Stimulated activated naive CD8-positive, alpha-beta T cell treated with anti-CD3 and anti-CD28 coated beads, Interleukin-15, amount 100 ng/mL, for 72 hours (primary cell): ENCODE data around the gene SKIL.

Experiments used
- ATAC-seq: fragments of 150-1000 bp; cut with Tn5 transposase; 2 replicates; pipeline ENCODE4 v1.10.0; 2021; ENCODE audit warnings: mild to moderate bottlenecking, moderate library complexity
- DNase-seq, 2 donors: peaks; one replicate each; pipeline ENCODE4 v3.0.0; 2021 to 2022
- H3K27ac Mint-ChIP-seq, 2 donors: one replicate each; pipeline ENCODE4 v1.8.0; 2022; ENCODE audit warnings: mild to moderate bottlenecking in 2 of 2, mixed read lengths in 2 of 2, moderate library complexity in 2 of 2
- H3K27me3 Mint-ChIP-seq: one replicate; pipeline ENCODE4 v1.8.0; 2022; ENCODE audit warnings: mixed read lengths
- H3K4me1 Mint-ChIP-seq: one replicate; pipeline ENCODE4 v1.8.0; 2022; ENCODE audit warnings: mild to moderate bottlenecking, mixed read lengths
- H3K4me3 Mint-ChIP-seq, 2 donors: one replicate each; pipeline ENCODE4 v1.8.0; 2022; ENCODE audit warnings: mild to moderate bottlenecking in 2 of 2, mixed read lengths in 2 of 2, moderate library complexity in 1 of 2
- H3K9me3 Mint-ChIP-seq, 2 donors: one replicate each; pipeline ENCODE4 v1.8.0; 2022; ENCODE audit warnings: mixed read lengths in 2 of 2

Gene SKIL

DNA sequence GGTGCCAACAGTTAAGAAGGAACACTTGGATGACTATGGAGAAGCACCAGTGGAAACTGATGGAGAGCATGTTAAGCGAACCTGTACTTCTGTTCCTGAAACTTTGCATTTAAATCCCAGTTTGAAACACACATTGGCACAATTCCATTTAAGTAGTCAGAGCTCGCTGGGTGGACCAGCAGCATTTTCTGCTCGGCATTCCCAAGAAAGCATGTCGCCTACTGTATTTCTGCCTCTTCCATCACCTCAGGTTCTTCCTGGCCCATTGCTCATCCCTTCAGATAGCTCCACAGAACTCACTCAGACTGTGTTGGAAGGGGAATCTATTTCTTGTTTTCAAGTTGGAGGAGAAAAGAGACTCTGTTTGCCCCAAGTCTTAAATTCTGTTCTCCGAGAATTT is 3.0 kb downstream of the SKIL start:
- no peak overlapping the region for H3K4me3 Mint-ChIP-seq
- H3K27me3 Mint-ChIP-seq, result peaks cover 1% of the 10 kb centered on the region
- H3K27ac Mint-ChIP-seq, result no peak overlapping the region

DNA sequence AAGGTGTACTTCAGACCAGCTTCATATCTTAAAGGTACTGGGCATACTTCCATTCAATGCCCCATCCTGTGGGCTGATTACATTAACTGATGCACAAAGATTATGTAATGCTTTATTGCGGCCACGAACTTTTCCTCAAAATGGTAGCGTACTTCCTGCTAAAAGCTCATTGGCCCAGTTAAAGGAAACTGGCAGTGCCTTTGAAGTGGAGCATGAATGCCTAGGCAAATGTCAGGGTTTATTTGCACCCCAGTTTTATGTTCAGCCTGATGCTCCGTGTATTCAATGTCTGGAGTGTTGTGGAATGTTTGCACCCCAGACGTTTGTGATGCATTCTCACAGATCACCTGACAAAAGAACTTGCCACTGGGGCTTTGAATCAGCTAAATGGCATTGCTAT is 3.4 kb downstream of the SKIL start:
- H3K27me3 Mint-ChIP-seq, result no peaks in the 10 kb centered on the region

More for the DNA sequence above, 3.0 kb downstream of the SKIL start:
- no peaks in the 10 kb centered on the region for H3K9me3 Mint-ChIP-seq
- ATAC-seq (no peak), DNase-seq (no peak)
- peaks cover 50% of the 10 kb centered on the region for H3K4me1 Mint-ChIP-seq

DNA sequence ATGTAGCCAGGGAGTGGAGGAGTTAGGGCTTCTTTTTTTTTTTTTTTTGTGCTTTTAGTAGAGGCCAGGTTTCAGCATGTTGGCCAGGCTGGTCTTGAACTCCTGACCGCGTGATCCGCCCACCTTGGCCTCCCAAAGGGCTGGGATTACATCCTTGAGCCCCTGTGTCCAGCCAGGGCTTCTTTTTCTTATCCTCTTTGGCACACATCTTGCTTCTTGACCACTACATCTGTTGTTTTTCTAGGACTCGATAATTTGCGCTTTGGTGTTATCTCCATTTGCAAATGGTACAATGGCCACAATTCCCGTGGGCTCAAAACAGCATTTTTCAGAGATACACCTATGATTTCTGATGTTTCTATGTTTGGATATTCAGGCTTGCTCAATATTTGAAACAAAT is 4.2 kb downstream of the SKIL start:
- H3K9me3 Mint-ChIP-seq, result no peaks in the 10 kb centered on the region
- peaks cover 39% of the 10 kb centered on the region for H3K4me1 Mint-ChIP-seq
- H3K27me3 Mint-ChIP-seq, result no peaks in the 10 kb centered on the region
- no peak overlapping the region for H3K27ac Mint-ChIP-seq
- peak overlapping the region in 1 of 2 donors; percentile 22 for H3K4me3 Mint-ChIP-seq
- DNase-seq (no peak), ATAC-seq (no peak)

More for the DNA sequence above, 3.4 kb downstream of the SKIL start:
- Mint-ChIP-seq H3K27ac (no peak overlapping the region), H3K4me1 (peaks cover 45% of the 10 kb centered on the region), H3K9me3 (no peaks in the 10 kb centered on the region), H3K4me3 (no peak overlapping the region)
- no peak for DNase-seq
- no peak for ATAC-seq

DNA sequence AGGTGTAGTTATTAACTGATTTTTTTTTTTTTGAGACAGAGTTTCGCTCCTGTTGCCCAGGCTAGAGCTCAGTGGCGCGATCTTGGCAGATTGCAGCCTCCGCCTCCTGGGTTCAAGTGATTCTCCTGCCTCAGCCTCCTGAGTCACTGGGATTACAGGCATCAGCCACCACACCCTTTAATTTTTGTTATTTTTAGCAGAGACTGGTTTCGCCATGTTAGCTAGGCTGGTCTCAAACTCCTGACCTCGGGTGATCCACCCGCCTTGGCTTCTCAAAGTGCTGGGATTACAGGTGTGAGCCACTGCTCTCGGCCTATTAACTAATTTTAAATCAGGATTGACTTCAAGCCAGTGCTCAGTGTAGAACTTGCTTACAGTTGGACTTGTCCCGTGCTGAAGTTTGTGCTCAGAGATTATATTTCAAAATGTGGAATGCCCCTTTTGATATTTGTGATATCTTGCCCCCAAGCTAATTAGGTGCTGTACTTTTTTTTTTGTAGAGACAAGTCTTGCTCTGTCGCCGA is 6.0 kb downstream of the SKIL start:
- H3K27ac Mint-ChIP-seq, result no peak overlapping the region
- ATAC-seq (no peak), DNase-seq (no peak)
- H3K4me1 Mint-ChIP-seq, result peaks cover 39% of the 10 kb centered on the region
- H3K27me3 Mint-ChIP-seq, result no peaks in the 10 kb centered on the region
- H3K4me3 Mint-ChIP-seq, result no peak overlapping the region
- no peaks in the 10 kb centered on the region for H3K9me3 Mint-ChIP-seq

DNA sequence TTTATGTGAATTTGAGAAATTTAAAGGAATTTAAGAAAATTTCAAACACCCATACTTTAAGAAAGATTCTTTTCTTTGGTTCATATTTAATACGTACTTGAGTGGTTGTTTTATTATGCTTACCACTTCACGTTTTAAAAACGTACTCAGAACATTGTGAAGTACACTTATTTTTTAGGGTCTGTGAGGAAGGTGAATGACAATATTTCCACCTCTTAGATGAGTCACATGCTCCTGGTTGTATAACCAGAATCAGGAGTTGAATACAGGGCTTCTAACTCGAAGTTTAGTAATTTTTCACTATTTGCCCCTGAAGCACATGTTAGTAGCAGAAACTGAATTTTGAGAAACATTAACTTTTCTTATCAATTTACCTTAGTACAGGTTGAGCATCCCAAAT is 7.5 kb downstream of the SKIL start:
- Mint-ChIP-seq H3K4me1 (peaks cover 33% of the 10 kb centered on the region), H3K4me3 (peak overlapping the region in 1 of 2 donors; percentile 5), H3K27me3 (no peaks in the 10 kb centered on the region), H3K27ac (no peak overlapping the region), H3K9me3 (no peaks in the 10 kb centered on the region)
- ATAC-seq (no peak), DNase-seq (no peak)

DNA sequence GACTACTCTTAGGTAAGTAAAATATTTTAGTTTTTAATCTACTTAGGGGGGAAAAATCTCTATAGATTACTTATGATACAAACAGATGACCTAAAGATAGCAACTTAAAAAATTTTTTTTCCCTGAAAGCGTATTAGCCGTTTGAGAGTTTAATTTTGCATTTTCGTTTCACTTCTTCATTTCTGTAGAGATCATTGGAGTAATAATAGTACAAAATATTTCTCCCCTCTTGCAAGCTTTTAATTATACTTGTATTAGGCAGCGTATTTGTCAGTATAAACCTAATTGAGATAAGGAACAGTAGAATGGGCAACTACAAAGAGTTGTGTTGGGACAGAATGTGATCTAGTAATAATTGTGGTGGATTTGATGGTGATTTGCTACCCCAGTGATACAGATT is 10.3 kb downstream of the SKIL start:
- Mint-ChIP-seq H3K4me1 (peaks cover 18% of the 10 kb centered on the region), H3K27me3 (no peaks in the 10 kb centered on the region), H3K27ac (no peak overlapping the region), H3K9me3 (no peaks in the 10 kb centered on the region), H3K4me3 (no peak overlapping the region)
- no peak for ATAC-seq
- no peak for DNase-seq

DNA sequence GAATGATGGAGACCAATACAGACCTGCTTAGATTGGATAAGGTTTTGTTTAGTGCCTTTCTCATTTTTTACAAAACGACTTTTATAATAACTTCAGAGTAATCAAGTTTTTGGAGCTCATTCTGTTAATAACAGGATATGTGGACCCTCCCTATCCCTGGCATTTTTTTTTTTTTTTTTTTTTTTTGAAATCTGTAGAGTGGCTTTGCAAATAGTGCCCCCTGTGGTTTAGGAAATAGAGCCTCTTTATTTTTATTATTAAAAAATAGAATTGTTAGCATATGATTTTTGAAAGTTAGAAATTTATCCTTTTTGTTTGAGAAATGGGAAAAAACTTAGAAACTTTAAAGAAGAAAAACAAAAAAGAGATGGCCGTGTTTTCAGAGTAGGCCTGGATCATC is 11.4 kb downstream of the SKIL start:
- ATAC-seq (no peak), DNase-seq (no peak)
- H3K27ac Mint-ChIP-seq, result no peak overlapping the region
- no peaks in the 10 kb centered on the region for H3K9me3 Mint-ChIP-seq
- H3K4me1 Mint-ChIP-seq, result peaks cover 16% of the 10 kb centered on the region
- H3K4me3 Mint-ChIP-seq, result no peak overlapping the region
- no peaks in the 10 kb centered on the region for H3K27me3 Mint-ChIP-seq

DNA sequence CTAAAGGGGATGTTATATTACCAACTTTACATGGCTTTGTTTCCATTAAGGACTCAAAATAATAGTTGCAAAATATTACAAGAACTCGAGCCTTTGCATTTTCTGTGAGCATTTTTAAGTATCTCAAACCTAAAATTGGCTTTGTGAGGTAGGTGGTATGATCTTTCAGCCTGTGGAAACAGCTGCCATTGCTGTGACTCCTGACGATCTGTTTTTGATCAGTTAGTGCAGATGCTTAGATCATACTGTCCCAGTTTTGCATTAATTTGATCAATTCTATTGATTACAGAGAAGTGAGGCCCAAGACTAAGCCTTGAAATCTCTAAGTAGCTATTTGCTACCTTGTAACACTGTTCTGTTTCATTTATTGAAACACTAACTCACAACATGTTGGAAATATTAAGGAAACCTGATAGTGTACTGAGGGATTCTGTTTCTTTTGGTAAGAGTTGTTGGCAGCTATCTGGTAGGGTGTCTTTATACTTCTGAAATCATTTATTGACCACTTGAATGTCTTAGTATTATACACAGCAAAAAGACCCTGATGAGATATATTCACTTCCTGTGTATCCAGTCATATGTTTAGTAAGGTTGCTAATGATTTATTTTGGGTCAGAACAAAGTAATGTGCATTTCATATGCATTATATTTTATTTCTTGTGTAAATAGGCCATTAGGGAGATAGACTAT is 14.8 kb downstream of the SKIL start:
- H3K9me3 Mint-ChIP-seq, result no peaks in the 10 kb centered on the region
- DNase-seq, result no peak
- H3K27ac Mint-ChIP-seq, result no peak overlapping the region
- H3K4me3 Mint-ChIP-seq, result no peak overlapping the region
- no peaks in the 10 kb centered on the region for H3K27me3 Mint-ChIP-seq
- peaks cover 9% of the 10 kb centered on the region for H3K4me1 Mint-ChIP-seq
- no peak for ATAC-seq

DNA sequence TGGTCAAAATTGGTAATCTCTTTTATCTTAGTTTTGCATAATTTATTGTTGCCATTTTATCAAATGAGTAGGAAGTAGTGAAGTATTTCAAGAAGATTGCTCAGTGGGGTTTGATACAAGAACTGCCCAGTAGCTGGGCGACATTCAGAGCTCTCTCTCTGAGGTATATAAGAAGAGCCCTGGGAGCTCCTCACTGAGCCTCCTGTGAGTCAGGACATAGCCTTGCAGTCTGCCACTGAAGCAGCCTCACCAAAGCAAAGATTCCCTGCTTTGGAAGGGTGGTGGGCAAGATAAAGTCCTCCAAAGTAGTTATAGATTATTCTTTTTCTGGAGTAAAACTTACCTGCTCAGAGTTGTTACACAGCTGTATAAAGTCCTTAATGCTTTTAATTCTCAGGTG is 26.1 kb downstream of the SKIL start:
- H3K27ac Mint-ChIP-seq, result no peak overlapping the region
- H3K4me1 Mint-ChIP-seq, result peaks cover 6% of the 10 kb centered on the region
- DNase-seq (no peak), ATAC-seq (no peak)
- no peak overlapping the region for H3K4me3 Mint-ChIP-seq
- no peaks in the 10 kb centered on the region for H3K27me3 Mint-ChIP-seq
- H3K9me3 Mint-ChIP-seq, result no peaks in the 10 kb centered on the region

DNA sequence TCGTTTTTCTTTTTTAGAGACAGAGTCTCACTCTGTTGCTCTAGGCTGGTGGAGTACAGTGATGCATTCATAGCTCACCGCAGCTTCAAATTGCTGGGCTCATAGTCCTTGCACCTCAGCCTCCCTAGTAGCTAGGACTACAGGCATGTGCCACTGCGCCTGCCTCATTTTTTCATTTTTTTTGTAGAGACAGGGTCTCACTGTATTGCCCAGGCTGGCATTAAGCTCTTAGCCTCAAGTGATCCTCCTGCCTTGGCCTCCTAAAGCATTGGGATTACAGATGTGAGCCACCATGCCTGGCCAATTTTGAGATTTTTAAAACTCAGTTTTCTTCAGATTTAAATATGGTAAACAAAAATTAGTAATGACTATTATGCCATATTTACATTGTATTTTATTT is 29.0 kb downstream of the SKIL start:
- no peaks in the 10 kb centered on the region for H3K9me3 Mint-ChIP-seq
- no peaks in the 10 kb centered on the region for H3K27me3 Mint-ChIP-seq
- no peak overlapping the region for H3K27ac Mint-ChIP-seq
- ATAC-seq (no peak), DNase-seq (no peak)
- no peak overlapping the region for H3K4me3 Mint-ChIP-seq
- H3K4me1 Mint-ChIP-seq, result no peaks in the 10 kb centered on the region

DNA sequence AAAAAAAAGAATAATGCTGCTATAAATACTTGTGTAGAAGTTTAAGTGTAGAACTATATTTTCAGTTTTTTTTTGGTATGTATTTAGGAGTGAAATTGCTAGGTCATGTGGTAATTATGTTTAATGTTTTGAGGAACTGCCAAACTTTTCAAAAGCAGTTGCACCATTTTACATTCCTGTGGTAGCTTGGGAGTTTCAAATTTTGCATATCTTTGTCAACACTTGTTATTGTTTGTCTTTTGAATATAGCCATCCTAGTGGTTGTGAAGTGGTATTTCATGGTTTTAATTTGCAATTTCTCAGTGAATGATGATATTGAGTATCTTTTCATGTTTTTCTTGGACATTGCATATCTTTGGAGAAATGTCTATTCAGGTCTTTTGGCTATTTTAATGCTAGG is 30.4 kb downstream of the SKIL start:
- no peak for DNase-seq
- no peak for ATAC-seq
- no peak overlapping the region for H3K27ac Mint-ChIP-seq
- H3K4me1 Mint-ChIP-seq, result no peaks in the 10 kb centered on the region
- H3K9me3 Mint-ChIP-seq, result no peaks in the 10 kb centered on the region
- H3K27me3 Mint-ChIP-seq, result no peaks in the 10 kb centered on the region
- no peak overlapping the region for H3K4me3 Mint-ChIP-seq

DNA sequence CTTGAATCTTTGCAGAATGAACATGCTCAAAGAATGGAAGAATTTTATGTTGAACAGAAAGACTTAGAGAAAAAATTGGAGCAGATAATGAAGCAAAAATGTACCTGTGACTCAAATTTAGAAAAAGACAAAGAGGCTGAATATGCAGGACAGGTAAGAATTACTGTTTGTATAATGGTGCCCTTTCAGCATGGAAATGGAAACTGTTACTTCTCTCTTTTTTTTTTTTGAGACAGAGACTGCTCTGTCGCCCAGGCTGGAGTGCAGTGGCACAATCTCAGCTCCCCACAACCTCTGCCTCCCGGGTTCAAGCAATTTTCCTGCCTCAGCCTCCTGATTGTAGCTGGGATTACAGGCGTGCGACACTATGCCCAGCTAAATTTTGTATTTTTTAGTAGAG is 33.6 kb downstream of the SKIL start:
- DNase-seq, result no peak
- Mint-ChIP-seq H3K27me3 (no peaks in the 10 kb centered on the region), H3K27ac (no peak overlapping the region), H3K4me3 (no peak overlapping the region), H3K4me1 (no peaks in the 10 kb centered on the region), H3K9me3 (no peaks in the 10 kb centered on the region)
- no peak for ATAC-seq

DNA sequence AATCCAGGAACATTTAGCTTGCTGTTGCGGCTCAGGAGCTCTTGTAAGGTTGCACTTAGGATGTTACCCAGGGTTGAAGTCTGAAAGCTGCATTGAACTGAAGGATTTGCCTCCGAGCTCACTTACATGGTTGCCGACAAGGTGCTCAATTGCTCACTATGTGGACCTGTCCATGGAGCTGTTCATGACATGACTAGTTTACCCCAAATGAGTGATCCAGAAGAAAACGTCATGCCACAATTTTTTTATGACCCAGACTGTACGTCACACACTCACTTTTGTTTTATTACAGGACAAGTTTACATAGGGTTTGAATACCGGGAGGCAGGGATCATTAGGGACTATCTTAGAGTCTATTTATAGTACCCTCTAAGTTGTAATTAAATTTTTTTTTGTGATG is 40.2 kb downstream of the SKIL start:
- Mint-ChIP-seq H3K4me1 (no peaks in the 10 kb centered on the region), H3K4me3 (no peak overlapping the region), H3K27ac (no peak overlapping the region), H3K9me3 (no peaks in the 10 kb centered on the region), H3K27me3 (no peaks in the 10 kb centered on the region)
- DNase-seq (no peak), ATAC-seq (no peak)

DNA sequence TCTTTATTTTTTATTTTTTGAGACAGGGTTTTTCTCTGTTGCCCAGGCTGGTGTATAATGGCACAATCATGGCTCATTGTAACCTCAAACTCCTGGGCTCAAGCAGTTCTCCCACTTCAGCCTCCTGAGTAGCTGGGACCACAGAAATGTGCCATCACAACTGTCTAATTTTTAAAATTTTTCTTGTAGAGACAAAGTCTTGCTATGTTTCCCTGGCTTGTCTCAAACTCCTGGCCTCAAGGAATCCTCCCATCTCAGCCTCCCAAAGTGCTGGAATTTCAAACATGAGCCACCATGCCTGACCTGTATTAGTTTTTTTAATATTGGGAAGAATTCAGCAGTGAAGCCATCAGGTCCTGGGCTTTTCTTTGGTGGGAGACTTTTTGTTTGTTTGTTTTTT is 47.6 kb downstream of the SKIL start:
- Mint-ChIP-seq H3K9me3 (no peaks in the 10 kb centered on the region), H3K27me3 (no peaks in the 10 kb centered on the region), H3K4me1 (no peaks in the 10 kb centered on the region), H3K4me3 (no peak overlapping the region), H3K27ac (no peak overlapping the region)
- no peak for ATAC-seq
- DNase-seq, result no peak

DNA sequence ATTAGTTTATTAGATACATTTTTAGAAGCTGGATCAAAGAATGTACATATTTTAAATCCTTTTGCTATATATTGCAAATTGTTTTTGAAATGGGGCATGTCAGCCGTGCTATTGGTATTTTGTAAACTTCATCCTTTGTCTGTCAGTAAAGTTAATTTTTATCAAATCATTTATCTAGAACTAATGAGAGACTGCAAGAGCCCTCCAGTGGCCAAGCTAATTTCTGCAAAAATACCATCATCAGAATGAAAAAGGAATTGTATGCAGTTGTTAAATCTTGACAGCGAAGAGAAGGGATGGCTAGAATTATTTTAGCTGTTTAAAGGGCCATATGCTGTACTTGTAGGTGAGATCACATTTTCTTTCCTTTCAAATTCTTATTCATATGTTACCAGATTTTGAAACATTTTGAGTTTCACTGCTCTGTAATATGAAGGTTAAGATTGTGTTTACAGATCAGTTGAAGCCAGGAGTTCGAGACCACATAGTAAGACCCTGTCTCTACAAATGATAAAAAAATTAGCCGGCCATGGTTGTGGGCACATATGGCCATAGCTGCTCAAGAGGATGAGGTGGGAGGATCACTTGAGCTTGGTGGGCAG is 53.0 kb downstream of the SKIL start:
- Mint-ChIP-seq H3K27me3 (no peaks in the 10 kb centered on the region), H3K9me3 (no peaks in the 10 kb centered on the region), H3K4me1 (peaks cover 6% of the 10 kb centered on the region), H3K4me3 (no peak overlapping the region), H3K27ac (no peak overlapping the region)
- no peak for ATAC-seq
- no peak for DNase-seq

DNA sequence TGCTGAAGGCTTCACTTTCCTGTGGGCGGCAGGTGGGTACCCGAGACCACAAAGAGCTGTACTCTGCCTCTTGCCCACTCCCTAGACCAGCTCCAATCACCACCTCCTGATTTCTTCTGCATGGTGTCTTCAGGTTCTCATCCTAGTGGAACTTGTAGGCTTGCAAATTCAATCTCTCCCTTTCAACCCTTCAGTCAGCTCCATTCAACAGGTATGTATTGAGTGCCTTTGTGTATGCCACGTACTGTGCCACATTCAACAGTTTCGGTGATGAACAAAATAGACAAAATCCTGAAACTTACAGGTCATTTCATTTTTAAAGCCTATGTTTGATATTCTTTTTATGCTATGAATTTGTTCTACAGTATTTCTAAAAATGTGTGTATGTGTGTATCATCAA is 55.8 kb downstream of the SKIL start:
- Mint-ChIP-seq H3K4me1 (peaks cover 9% of the 10 kb centered on the region), H3K27ac (no peak overlapping the region), H3K27me3 (peaks cover 12% of the 10 kb centered on the region), H3K9me3 (no peaks in the 10 kb centered on the region), H3K4me3 (no peak overlapping the region)
- DNase-seq (no peak), ATAC-seq (no peak)

DNA sequence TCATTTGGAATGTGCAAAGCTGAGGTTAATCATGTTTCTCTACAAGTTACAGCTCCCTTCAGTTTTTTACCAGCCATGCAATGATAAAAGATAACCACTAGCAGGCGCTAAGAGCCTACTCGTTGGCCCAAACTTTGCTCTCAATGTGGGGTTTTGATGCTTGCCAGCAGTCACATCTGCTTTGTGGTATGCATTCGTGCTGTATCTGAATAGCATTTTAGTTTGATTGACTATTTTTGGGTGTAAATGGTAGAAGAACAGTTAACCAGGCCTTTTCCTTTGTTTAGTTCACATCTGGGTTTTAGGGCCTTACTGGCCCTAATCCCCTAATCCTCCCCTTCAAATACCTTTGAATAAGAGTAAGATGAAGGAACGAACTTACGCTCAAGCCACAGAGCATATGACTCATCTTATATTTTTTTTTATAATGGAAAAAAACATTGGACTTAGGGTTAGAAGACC is 56.7 kb downstream of the SKIL start:
- DNase-seq (peak in 1 of 2 donors; percentile 41), ATAC-seq (peak; percentile 68)
- no peak overlapping the region for H3K27ac Mint-ChIP-seq

More for the DNA sequence above, 56.7 kb downstream of the SKIL start:
- H3K9me3 Mint-ChIP-seq, result no peaks in the 10 kb centered on the region
- no peak overlapping the region for H3K4me3 Mint-ChIP-seq
- H3K27me3 Mint-ChIP-seq, result peaks cover 21% of the 10 kb centered on the region
- peaks cover 17% of the 10 kb centered on the region for H3K4me1 Mint-ChIP-seq
